ENCODE measurements around the gene MTHFD2L. TPM values are rescaled to one million over a fixed set of nuclear protein-coding genes. Genes with fewer than 3 reads are reported as not detected.

The MTHFD2L gene
- polyA plus RNA-seq, 3 donors = 4.3 to 7.0 (median 4.8) TPM

- Mint-ChIP-seq H3K4me3 (no peak overlapping the region), H3K9me3 (peaks cover 24 to 49% (median 29%) of the 10 kb centered on the region in 7 donors), H3K27ac (peak overlapping the region in 1 of 7 donors; percentile 74), H3K4me1 (peaks cover 9% of the 10 kb centered on the region), H3K36me3 (peaks cover 9 to 16% of the 10 kb centered on the region in 2 donors), H3K27me3 (ENCODE audit: low read depth in 3 of 3) (peaks cover 0 to 1% (median 0%) of the 10 kb centered on the region in 3 donors)
- Histone ChIP-seq H3K9ac (ENCODE audit: insufficient read depth, low read length, poor library complexity, severe bottlenecking) (no peak overlapping the region), H3K4me3 (replicated peaks in 1 of 3; ENCODE audit: low read depth in 2 of 3, low read length in 3 of 3) (no peak overlapping the region), H3K9me3 (replicated peaks in 1 of 2; ENCODE audit: control insufficient read depth in 1 of 2, insufficient read depth in 1 of 2, low read length in 2 of 2) (peaks cover 13 to 18% of the 10 kb centered on the region in 2 donors), H2AFZ (ENCODE audit: insufficient read depth, low read depth, low read length, poor library complexity, severe bottlenecking) (no peak overlapping the region), H3K36me3 (replicated peaks in 1 of 2; ENCODE audit: control insufficient read depth in 1 of 2, insufficient read depth in 2 of 2, low read length in 2 of 2) (peaks cover 0 to 4% of the 10 kb centered on the region in 2 donors), H3K27me3 (ENCODE audit: control insufficient read depth in 2 of 2, insufficient read depth in 2 of 2, low read length in 2 of 2) (no peaks in the 10 kb centered on the region), H3K4me2 (replicated peaks; ENCODE audit: extremely low read depth, low read length, poor library complexity, severe bottlenecking) (no peak overlapping the region), H3K27ac (ENCODE audit: low read depth in 1 of 2, low read length in 2 of 2) (no peak overlapping the region), H3K79me2 (ENCODE audit: insufficient read depth, low read length) (no peaks in the 10 kb centered on the region), H4K20me1 (ENCODE audit: insufficient read depth, low read length) (no peaks in the 10 kb centered on the region), H3K4me1 (ENCODE audit: control insufficient read depth in 1 of 2, insufficient read depth in 2 of 2, low read length in 2 of 2) (peaks cover 7 to 9% of the 10 kb centered on the region in 2 donors)
- WGBS (ENCODE audit: insufficient coverage) = no CpG with 5 or more reads among the region's 1 CpG
- intact Hi-C loops (cut with micrococcal nuclease) = no loop called here
- no peak for TF ChIP-seq CTCF (IDR thresholded peaks at IDR 0.05)
- DNase-seq = no peak
Measured at GRCh38 chr4:74344031-74344430, 186.1 kb downstream of the MTHFD2L start.

Other genes starting within 250 kb of the MTHFD2L start
- gene PF4, start 176.1 kb upstream of the MTHFD2L start, polyA plus RNA-seq = 10 to 100 TPM in 1 of 3 donors, 1 to 10 TPM in 2; 1.1 to 30.1 (median 8.6) TPM
- gene PPBP, start 169.9 kb upstream of the MTHFD2L start, polyA plus RNA-seq = 10 to 100 TPM in 2 of 3 donors, under 1 TPM in 1; 0.65 to 63.1 (median 16.3) TPM
- under 1 TPM in 1 of 3 donors, not detected in 2; 0.15 TPM for gene CXCL5, start 159.4 kb upstream of the MTHFD2L start, polyA plus RNA-seq
- 1 to 10 TPM; 2.5 to 4.4 (median 3.7) TPM for gene CXCL3, start 119.4 kb upstream of the MTHFD2L start, polyA plus RNA-seq
- gene CXCL2, start 58.9 kb upstream of the MTHFD2L start, polyA plus RNA-seq = 10 to 100 TPM; 13.9 to 62.4 (median 18.5) TPM
- gene EPGN, start 150.4 kb downstream of the MTHFD2L start, polyA plus RNA-seq = not detected
- gene EREG, start 207.0 kb downstream of the MTHFD2L start, polyA plus RNA-seq = 10 to 100 TPM in 1 of 3 donors, 1 to 10 TPM in 2; 2.7 to 17.2 (median 8.2) TPM

Data from CD14-positive monocyte (primary cell).